CD4-positive, CD25-positive, alpha-beta regulatory T cell (primary cell): ENCODE measurements around the gene SLC5A1. TPM values are rescaled to one million over a fixed set of nuclear protein-coding genes. Genes with fewer than 3 reads are reported as not detected.
"Not testable (repeated sequence)": the region's sequence is repeated elsewhere in the genome, so short reads cannot be mapped to it uniquely, and the experiment has no call there.

Source experiments
- ATAC-seq, 2 donors: fragments of 150-1000 bp; cut with Tn5 transposase; one replicate each; pipeline ENCODE4 v1.10.0; 2021; ENCODE audit warnings: low read depth in 2 of 2, moderate number of reproducible peaks in 2 of 2, moderate library complexity in 1 of 2
- DNase-seq, 3 donors: peaks; one replicate each; pipeline versions ENCODE4 v3.0.0 to v3.0.0-alpha.2; 2012 to 2022; ENCODE audit warnings: mixed read lengths in 1 of 3
- H3K27ac ChIP-seq: one replicate; pipeline ENCODE4 v1.7.0; 2013; ENCODE audit warnings: mild to moderate bottlenecking, low read length; ENCODE audit not compliant: insufficient read depth, poor library complexity, severe bottlenecking
- H3K27me3 ChIP-seq: one replicate; pipeline ENCODE4 v1.7.0; 2013; ENCODE audit warnings: low read length; ENCODE audit not compliant: control insufficient read depth, insufficient read depth
- H3K36me3 ChIP-seq: one replicate; pipeline ENCODE4 v1.7.0; 2013; ENCODE audit warnings: mild to moderate bottlenecking, low read length, moderate library complexity; ENCODE audit not compliant: control insufficient read depth, insufficient read depth
- H3K4me1 ChIP-seq: 2 replicates; pipeline ENCODE4 v1.7.0; 2013; ENCODE audit warnings: mild to moderate bottlenecking, low read length; ENCODE audit not compliant: insufficient read depth, control insufficient read depth, poor library complexity, severe bottlenecking
- H3K4me3 ChIP-seq: one replicate; pipeline ENCODE4 v1.7.0; 2013; ENCODE audit warnings: low read depth, mild to moderate bottlenecking, low read length, moderate library complexity
- H3K9me3 ChIP-seq, 2 experiments: 1 replicate in 1 of 2; 2 replicates in 1 of 2; pipeline ENCODE4 v1.7.0; 2013; ENCODE audit warnings: low read length in 2 of 2, mild to moderate bottlenecking in 1 of 2, moderate library complexity in 1 of 2; ENCODE audit not compliant: control insufficient read depth in 2 of 2
- H3K27ac Mint-ChIP-seq, 3 donors: one replicate each; pipeline ENCODE4 v1.8.0; 2020 to 2022; ENCODE audit warnings: mild to moderate bottlenecking in 3 of 3, mixed read lengths in 3 of 3, moderate library complexity in 2 of 3
- H3K27me3 Mint-ChIP-seq: one replicate; pipeline ENCODE4 v1.8.0; 2022; ENCODE audit warnings: mild to moderate bottlenecking, mixed read lengths
- H3K36me3 Mint-ChIP-seq: one replicate; pipeline ENCODE4 v1.8.0; 2020; ENCODE audit warnings: mixed read lengths
- H3K4me1 Mint-ChIP-seq, 4 donors: one replicate each; pipeline ENCODE4 v1.8.0; 2020 to 2022; ENCODE audit warnings: mixed read lengths in 4 of 4, mild to moderate bottlenecking in 1 of 4
- H3K4me3 Mint-ChIP-seq, 4 donors: one replicate each; pipeline ENCODE4 v1.8.0; 2020 to 2022; ENCODE audit warnings: mild to moderate bottlenecking in 4 of 4, mixed read lengths in 4 of 4, moderate library complexity in 3 of 4
- H3K9me3 Mint-ChIP-seq, 7 donors: one replicate each; pipeline ENCODE4 v1.8.0; 2020 to 2022; ENCODE audit warnings: mixed read lengths in 7 of 7, mild to moderate bottlenecking in 3 of 7, moderate library complexity in 2 of 7
- polyA plus RNA-seq, 4 donors: library from polyadenylated mRNA; unstranded; fragments of 300-500 nt; fragmentation: Illumina TruSeq; gene quantifications; one replicate each; pipeline ENCODE4 v1.2.3, GENCODE V29; 2021
- total RNA-seq: library from RNA; stranded (reverse); gene quantifications from one replicate; pipeline ENCODE4 v1.2.3, GENCODE V29; 2022

The SLC5A1 gene
- total and polyA plus RNA-seq, 5 donors from 2014 or later: not detected

DNA sequence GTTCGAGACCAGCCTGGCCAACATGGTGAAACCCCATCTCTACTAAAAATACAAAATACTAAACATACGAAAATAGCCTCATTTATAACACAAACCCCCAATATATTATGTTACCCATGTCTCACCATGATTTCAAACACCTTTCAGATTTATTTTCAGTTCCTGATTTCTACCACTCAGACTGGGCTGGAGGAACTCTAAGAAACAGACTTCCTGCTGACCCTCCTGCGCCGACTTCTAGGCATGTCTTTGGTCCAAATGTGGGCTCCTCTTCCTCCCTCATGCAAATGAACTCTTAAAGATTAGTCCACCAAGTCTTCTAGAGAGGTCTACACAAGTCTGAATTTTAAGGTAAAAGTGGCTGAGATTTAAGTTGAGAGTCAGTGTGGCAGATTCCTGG lies 105.3 kb downstream of the SLC5A1 start:
- H3K27me3 Mint-ChIP-seq, H3K4me1 ChIP-seq, H3K27ac Mint-ChIP-seq, H3K27me3 ChIP-seq, H3K36me3 Mint-ChIP-seq, H3K9me3 ChIP-seq, ATAC-seq, DNase-seq, H3K4me3 Mint-ChIP-seq, H3K4me3 ChIP-seq, H3K36me3 ChIP-seq, H3K27ac ChIP-seq: not testable (repeated sequence)
- Mint-ChIP-seq H3K4me1 (peaks cover 5 to 19% (median 18%) of the 10 kb centered on the region in 4 donors), H3K9me3 (peaks cover 0 to 13% (median 2%) of the 10 kb centered on the region in 7 donors)

GRCh38 chr22:32150647-32151046 lies 107.6 kb downstream of the SLC5A1 start:
- not testable (repeated sequence) for H3K4me1 Mint-ChIP-seq, ATAC-seq, H3K36me3 ChIP-seq, H3K4me3 ChIP-seq, H3K9me3 ChIP-seq, H3K27ac ChIP-seq, H3K27me3 ChIP-seq, H3K4me1 ChIP-seq, H3K36me3 Mint-ChIP-seq, H3K27ac Mint-ChIP-seq, H3K4me3 Mint-ChIP-seq, DNase-seq
- Mint-ChIP-seq H3K27me3 (peaks cover 15% of the 10 kb centered on the region), H3K9me3 (peaks cover 0 to 13% (median 2%) of the 10 kb centered on the region in 7 donors)

DNA sequence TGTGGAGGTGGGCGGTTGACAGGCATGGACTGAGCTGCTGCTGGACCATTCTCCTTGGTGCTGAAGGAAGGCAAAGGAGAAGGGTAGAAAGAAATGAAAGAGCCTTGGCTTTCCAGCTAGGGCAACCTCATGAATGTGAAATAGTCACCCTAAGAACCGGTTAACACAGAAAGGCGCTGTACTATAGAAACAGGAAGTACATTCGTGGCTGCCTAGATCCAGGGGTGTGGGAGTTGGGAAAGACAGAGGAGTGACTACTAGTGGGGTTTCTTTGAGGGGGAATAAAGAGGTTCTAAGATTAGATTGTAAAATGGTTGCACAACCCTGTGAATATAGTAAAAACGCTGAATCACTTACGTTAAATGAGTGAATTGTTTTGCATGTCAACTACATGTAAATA lies 108.6 kb downstream of the SLC5A1 start:
- H3K9me3 ChIP-seq, H3K4me3 ChIP-seq, ATAC-seq, H3K27me3 ChIP-seq, H3K36me3 ChIP-seq, H3K36me3 Mint-ChIP-seq, H3K4me1 ChIP-seq, H3K27ac ChIP-seq, H3K4me3 Mint-ChIP-seq, H3K4me1 Mint-ChIP-seq, DNase-seq: not testable (repeated sequence)
- Mint-ChIP-seq H3K27me3 (peaks cover 15% of the 10 kb centered on the region), H3K27ac (peak overlapping the region in 1 of 3 donors; percentile 25), H3K9me3 (peaks cover 0 to 13% (median 2%) of the 10 kb centered on the region in 7 donors)

DNA sequence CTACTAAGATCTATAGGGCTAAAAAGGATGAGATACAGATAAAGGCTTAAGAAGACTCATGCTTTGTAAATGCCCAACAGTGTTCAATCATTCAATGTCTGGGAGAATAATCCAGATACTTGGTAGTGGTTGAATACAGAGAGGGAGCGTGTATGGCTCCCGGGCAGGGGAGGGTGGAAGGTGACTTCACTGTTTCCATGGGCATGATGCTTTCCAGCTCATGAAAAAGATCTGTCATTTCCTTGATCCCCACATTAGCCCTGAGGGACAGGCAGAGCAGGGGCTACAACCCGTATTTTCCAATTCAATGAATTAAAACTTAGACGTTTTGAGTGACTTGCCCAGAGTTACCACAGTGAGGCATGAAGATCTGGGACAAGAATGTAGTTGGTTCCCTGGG lies 111.7 kb downstream of the SLC5A1 start:
- not testable (repeated sequence) for H3K4me1 ChIP-seq, H3K4me1 Mint-ChIP-seq, H3K27me3 Mint-ChIP-seq, H3K27me3 ChIP-seq, ATAC-seq, H3K36me3 Mint-ChIP-seq, H3K9me3 ChIP-seq, H3K27ac Mint-ChIP-seq, H3K36me3 ChIP-seq, H3K4me3 Mint-ChIP-seq, DNase-seq, H3K27ac ChIP-seq, H3K4me3 ChIP-seq, H3K9me3 Mint-ChIP-seq

DNA sequence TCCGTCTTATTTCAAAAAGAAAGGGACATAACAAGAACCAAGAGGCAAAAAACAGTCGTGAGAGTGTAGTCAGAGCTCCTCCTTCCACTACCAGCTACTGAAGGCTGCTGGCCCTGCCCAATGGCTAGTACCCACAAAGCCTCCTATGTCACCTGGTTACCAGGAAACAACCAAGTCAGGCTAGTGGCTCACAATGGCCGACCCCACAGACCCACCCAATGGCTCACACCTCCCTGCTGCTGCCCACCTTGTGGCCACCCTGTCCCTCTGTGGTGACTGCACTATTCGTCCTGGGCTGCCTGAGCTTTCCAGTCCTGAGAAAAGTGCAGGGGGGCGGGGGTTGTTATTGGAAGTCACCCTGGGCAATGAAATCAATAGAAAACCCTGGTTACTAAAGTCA lies 114.6 kb downstream of the SLC5A1 start:
- not testable (repeated sequence) for DNase-seq, H3K27ac Mint-ChIP-seq, H3K4me1 Mint-ChIP-seq, H3K4me1 ChIP-seq, H3K9me3 Mint-ChIP-seq, H3K36me3 ChIP-seq, H3K4me3 Mint-ChIP-seq, H3K9me3 ChIP-seq, H3K36me3 Mint-ChIP-seq, H3K27me3 ChIP-seq, H3K27ac ChIP-seq, H3K4me3 ChIP-seq, ATAC-seq
- H3K27me3 Mint-ChIP-seq: peaks cover 11% of the 10 kb centered on the region

GRCh38 chr22:32158712-32159533 lies 115.9 kb downstream of the SLC5A1 start, which contains the start of gene C22orf42:
Gene C22orf42 (minus strand): TSS chr22:32159303. CDS start chr22:32159215, 88 bp downstream.
- no peaks in the 10 kb centered on the region for H3K36me3 ChIP-seq
- no peak within 1 kb of the TSS for H3K27ac Mint-ChIP-seq
- no peaks in the 10 kb centered on the region for H3K4me1 ChIP-seq
- DNase-seq (no peak), ATAC-seq (no peak)
- no peak within 1 kb of the TSS for H3K27ac ChIP-seq
- no peaks in the 10 kb centered on the region for H3K36me3 Mint-ChIP-seq
- H3K27me3 ChIP-seq: peaks cover 5% of the 10 kb centered on the region
- H3K4me1 Mint-ChIP-seq: no peaks in the 10 kb centered on the region
- no peak within 1 kb of the TSS for H3K4me3 Mint-ChIP-seq
- no peaks in the 10 kb centered on the region for H3K9me3 ChIP-seq
- no peak within 1 kb of the TSS for H3K4me3 ChIP-seq
- H3K27me3 Mint-ChIP-seq: peaks cover 13% of the 10 kb centered on the region
- peaks cover 0 to under 1% (median 0%) of the 10 kb centered on the region in 7 donors for H3K9me3 Mint-ChIP-seq

DNA sequence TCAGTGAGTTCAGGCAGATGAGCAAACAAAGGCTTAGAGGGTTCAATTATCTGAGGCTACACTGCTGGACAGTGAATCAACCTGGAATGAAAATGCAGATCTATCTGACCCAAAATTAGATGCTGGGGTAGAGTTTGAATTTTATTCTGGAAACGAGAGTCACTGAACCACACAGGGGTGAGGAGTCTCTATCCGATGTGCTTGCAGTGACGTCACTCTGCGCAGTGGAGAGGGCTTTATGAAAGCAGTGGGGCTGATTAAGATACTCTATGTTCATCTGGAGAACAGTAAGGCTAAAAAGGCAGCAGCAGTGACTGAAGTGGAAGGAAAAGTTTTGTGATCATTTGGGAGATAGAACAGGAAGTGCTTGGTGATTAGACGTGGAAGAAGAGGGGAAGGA lies 117.3 kb downstream of the SLC5A1 start:
- not testable (repeated sequence) for H3K27me3 ChIP-seq, H3K36me3 Mint-ChIP-seq, H3K4me3 Mint-ChIP-seq, H3K27ac Mint-ChIP-seq, H3K4me3 ChIP-seq, H3K36me3 ChIP-seq, H3K4me1 ChIP-seq, H3K9me3 ChIP-seq, H3K4me1 Mint-ChIP-seq, H3K27ac ChIP-seq, DNase-seq, ATAC-seq, H3K9me3 Mint-ChIP-seq
- peaks cover 19% of the 10 kb centered on the region for H3K27me3 Mint-ChIP-seq
